Vagina (tissue), 2 donors: ENCODE results near the gene HDAC1. TPM values are rescaled to one million over a fixed set of nuclear protein-coding genes. Genes with fewer than 3 reads are reported as not detected.

ENCODE experiments used
- DNase-seq, 2 donors: peaks; one replicate each; pipeline ENCODE4 v3.0.0-alpha.2; 2017; ENCODE audit errors: extremely low spot score in 2 of 2
- H3K27ac ChIP-seq: fragments of 200-600 bp; sonication (generic); one replicate; pipeline ENCODE4 v1.5.1; 2019
- H3K27me3 ChIP-seq: fragments of 200-600 bp; sonication (generic); one replicate; pipeline ENCODE4 v1.5.1; 2019
- H3K36me3 ChIP-seq, 2 donors: fragments of 200-600 bp; sonication (generic); one replicate each; pipeline ENCODE4 v1.5.1; 2017 to 2019
- H3K4me1 ChIP-seq: fragments of 200-600 bp; sonication (generic); one replicate; pipeline ENCODE4 v1.5.1; 2019
- H3K4me3 ChIP-seq, 2 donors: fragments of 200-600 bp; sonication (generic); 1 replicate in 1 of 2; 2 replicates in 1 of 2; pipeline ENCODE4 v1.5.1; 2016 to 2019
- H3K9me3 ChIP-seq: fragments of 200-600 bp; sonication (generic); one replicate; pipeline ENCODE4 v1.5.1; 2019
- POLR2A ChIP-seq, 2 donors: fragments of 450-650 bp; IDR thresholded peaks; one replicate each; pipeline ENCODE4 v1.6.1; 2017; ENCODE audit warnings: antibody characterized with exemption in 2 of 2, mild to moderate bottlenecking in 2 of 2, moderate library complexity in 2 of 2
- POLR2AphosphoS5 ChIP-seq, 2 donors: sonication (generic); formaldehyde crosslinking; IDR thresholded peaks; one replicate each; pipeline ENCODE4 v1.9.0; 2017; ENCODE audit warnings: antibody characterized with exemption in 2 of 2, mild to moderate bottlenecking in 2 of 2, low read depth in 1 of 2; ENCODE audit not compliant: insufficient read depth in 1 of 2
- intact Hi-C: fragments of 100-400 bp; cut with DNase I; formaldehyde crosslinking; loops from one replicate; pipeline ENCODE4 v1.15.1; 2023
- small RNA-seq: library from RNA; depleted of rRNA; stranded (forward); fragments of <200 nt; gene quantifications from one replicate; pipeline ENCODE3, GENCODE V24; 2016
- total RNA-seq: library from RNA; depleted of rRNA; stranded (reverse); fragments of >200 nt; gene quantifications from one replicate; pipeline ENCODE4 v1.2.3, GENCODE V29; 2016
- TF ChIP-seq, protein P1 (sequence below), 3 experiments: fragments of 450-650 bp in 2 of 3; fragments of 200-600 bp in 1 of 3; sonication (generic) in 1 of 3; IDR thresholded peaks; one replicate each; pipeline ENCODE4 v1.5.1; 2017 to 2019; ENCODE audit warnings: antibody characterized with exemption in 3 of 3, mild to moderate bottlenecking in 2 of 3, moderate library complexity in 2 of 3

Gene HDAC1
- total RNA-seq, 1 donor from 2014 or later = 65.6 TPM

GRCh38 chr1:32377541-32378220, 85.8 kb downstream of the HDAC1 start:
- no peaks in the 10 kb centered on the region for H3K9me3 ChIP-seq
- no peak overlapping the region for H3K27ac ChIP-seq
- DNase-seq = no peak
- H3K27me3 ChIP-seq = no peaks in the 10 kb centered on the region
- H3K36me3 ChIP-seq = peaks cover 0 to 95% of the 10 kb centered on the region in 2 donors
- no peaks in the 10 kb centered on the region for H3K4me1 ChIP-seq
- intact Hi-C loops = loop anchor here (2.0 kb wide), 1 partner anchor 67 kb away; no protein-coding TSS in a partner anchor
- TF ChIP-seq POLR2A (IDR thresholded peaks at IDR 0.05) (no peak), POLR2AphosphoS5 (IDR thresholded peaks at IDR 0.05; ENCODE audit: insufficient read depth in 1 of 2, low read depth in 1 of 2) (no peak)
- TF ChIP-seq, protein P1, sequence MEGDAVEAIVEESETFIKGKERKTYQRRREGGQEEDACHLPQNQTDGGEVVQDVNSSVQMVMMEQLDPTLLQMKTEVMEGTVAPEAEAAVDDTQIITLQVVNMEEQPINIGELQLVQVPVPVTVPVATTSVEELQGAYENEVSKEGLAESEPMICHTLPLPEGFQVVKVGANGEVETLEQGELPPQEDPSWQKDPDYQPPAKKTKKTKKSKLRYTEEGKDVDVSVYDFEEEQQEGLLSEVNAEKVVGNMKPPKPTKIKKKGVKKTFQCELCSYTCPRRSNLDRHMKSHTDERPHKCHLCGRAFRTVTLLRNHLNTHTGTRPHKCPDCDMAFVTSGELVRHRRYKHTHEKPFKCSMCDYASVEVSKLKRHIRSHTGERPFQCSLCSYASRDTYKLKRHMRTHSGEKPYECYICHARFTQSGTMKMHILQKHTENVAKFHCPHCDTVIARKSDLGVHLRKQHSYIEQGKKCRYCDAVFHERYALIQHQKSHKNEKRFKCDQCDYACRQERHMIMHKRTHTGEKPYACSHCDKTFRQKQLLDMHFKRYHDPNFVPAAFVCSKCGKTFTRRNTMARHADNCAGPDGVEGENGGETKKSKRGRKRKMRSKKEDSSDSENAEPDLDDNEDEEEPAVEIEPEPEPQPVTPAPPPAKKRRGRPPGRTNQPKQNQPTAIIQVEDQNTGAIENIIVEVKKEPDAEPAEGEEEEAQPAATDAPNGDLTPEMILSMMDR (IDR thresholded peaks at IDR 0.05) = no peak
- no peak overlapping the region for H3K4me3 ChIP-seq

GRCh38 chr1:32380057-32380456, 88.2 kb downstream of the HDAC1 start:
- intact Hi-C loops = no loop called here
- Histone ChIP-seq H3K4me3 (no peak overlapping the region), H3K9me3 (no peaks in the 10 kb centered on the region), H3K27me3 (no peaks in the 10 kb centered on the region), H3K36me3 (peaks cover 0 to 99% of the 10 kb centered on the region in 2 donors), H3K4me1 (no peaks in the 10 kb centered on the region), H3K27ac (no peak overlapping the region)
- TF ChIP-seq POLR2A (IDR thresholded peaks at IDR 0.05) (no peak), POLR2AphosphoS5 (IDR thresholded peaks at IDR 0.05; ENCODE audit: insufficient read depth in 1 of 2, low read depth in 1 of 2) (no peak)
- TF ChIP-seq, protein P1 (IDR thresholded peaks at IDR 0.05) = no peak
- no peak for DNase-seq

Small RNA genes lying within 50 kb of the gene (small RNA-seq; reads per million reads assigned to genes)
- not detected for gene RF00017
- gene RF00019 = not detected

Other genes starting within 250 kb of the HDAC1 start
- 8.3 TPM for gene TMEM39B, start 219.1 kb upstream of the HDAC1 start, total RNA-seq
- 28.7 TPM for gene KPNA6, start 184.0 kb upstream of the HDAC1 start, total RNA-seq
- gene TXLNA, start 112.4 kb upstream of the HDAC1 start, total RNA-seq = 45.7 TPM
- 2.9 TPM for gene CCDC28B, start 91.5 kb upstream of the HDAC1 start, total RNA-seq
- gene IQCC, start 86.4 kb upstream of the HDAC1 start, total RNA-seq = not detected
- not detected for gene DCDC2B, start 83.0 kb upstream of the HDAC1 start, total RNA-seq
- 8.3 TPM for gene TMEM234, start 69.7 kb upstream of the HDAC1 start, total RNA-seq
- 164 TPM for gene EIF3I, start 69.7 kb upstream of the HDAC1 start, total RNA-seq
- gene FAM167B, start 44.9 kb upstream of the HDAC1 start, total RNA-seq = 3.7 TPM
- gene LCK, start 40.8 kb upstream of the HDAC1 start, total RNA-seq = 6.4 TPM
- gene MARCKSL1, start 44.1 kb downstream of the HDAC1 start, total RNA-seq = 36.8 TPM
- 10.1 TPM for gene FAM229A, start 70.4 kb downstream of the HDAC1 start, total RNA-seq
- gene TSSK3, start 70.5 kb downstream of the HDAC1 start, total RNA-seq = not detected
- gene BSDC1, start 102.4 kb downstream of the HDAC1 start, total RNA-seq = 54.3 TPM
- not detected for gene ZBTB8B, start 173.0 kb downstream of the HDAC1 start, total RNA-seq
- gene ZBTB8A, start 247.3 kb downstream of the HDAC1 start, total RNA-seq = 10.1 TPM